CD14-positive monocyte (primary cell): ENCODE measurements around the gene C12orf42. TPM values are rescaled to one million over a fixed set of nuclear protein-coding genes. Genes with fewer than 3 reads are reported as not detected.

Experiments
- DNase-seq, 3 donors: peaks; one replicate each; pipeline ENCODE4 v3.0.0-alpha.2; 2011 to 2022
- H2AFZ ChIP-seq: 2 replicates; pipeline ENCODE4 v1.6.0; 2012; ENCODE audit warnings: mild to moderate bottlenecking, low read depth, low read length, inconsistent platforms; ENCODE audit not compliant: insufficient read depth, poor library complexity, severe bottlenecking
- H3K27ac ChIP-seq, 2 donors: 1 replicate in 1 of 2; 2 replicates in 1 of 2; pipeline ENCODE4 v1.5.1; 2012 to 2013; ENCODE audit warnings: low read length in 2 of 2, control low read depth in 1 of 2, inconsistent platforms in 1 of 2, low read depth in 1 of 2, mild to moderate bottlenecking in 1 of 2
- H3K27me3 ChIP-seq, 2 donors: one replicate each; pipeline versions ENCODE4 v1.6.0 to v1.6.1; 2011 to 2013; ENCODE audit warnings: low read length in 2 of 2; ENCODE audit not compliant: control insufficient read depth in 2 of 2, insufficient read depth in 2 of 2
- H3K36me3 ChIP-seq, 2 donors: replicated peaks in 1 of 2; 1 replicate in 1 of 2; 2 replicates in 1 of 2; pipeline versions ENCODE4 v1.5.1 to v1.6.1; 2012 to 2013; ENCODE audit warnings: low read length in 2 of 2, control low read depth in 1 of 2, inconsistent platforms in 1 of 2, mild to moderate bottlenecking in 1 of 2; ENCODE audit not compliant: insufficient read depth in 2 of 2, control insufficient read depth in 1 of 2
- H3K4me1 ChIP-seq, 2 donors: 1 replicate in 1 of 2; 2 replicates in 1 of 2; pipeline versions ENCODE4 v1.5.1 to v1.6.1; 2012 to 2013; ENCODE audit warnings: low read length in 2 of 2, control low read depth in 1 of 2, inconsistent platforms in 1 of 2, mild to moderate bottlenecking in 1 of 2, moderate library complexity in 1 of 2; ENCODE audit not compliant: insufficient read depth in 2 of 2, control insufficient read depth in 1 of 2
- H3K4me2 ChIP-seq: replicated peaks from 2 replicates; pipeline ENCODE3; 2012; ENCODE audit warnings: low read length, moderate library complexity, mild to moderate bottlenecking; ENCODE audit not compliant: poor library complexity, severe bottlenecking; ENCODE audit errors: extremely low read depth
- H3K4me3 ChIP-seq, 3 experiments: fragments of 200-600 bp in 1 of 3; sonication (generic) in 1 of 3; replicated peaks in 1 of 3; 1 replicate in 2 of 3; 2 replicates in 1 of 3; pipeline ENCODE4 v1.5.1; 2011 to 2013; ENCODE audit warnings: low read length in 3 of 3, mild to moderate bottlenecking in 3 of 3, control low read depth in 2 of 3, low read depth in 2 of 3, inconsistent platforms in 1 of 3, moderate library complexity in 1 of 3
- H3K79me2 ChIP-seq: 2 replicates; pipeline ENCODE4 v1.6.0; 2012; ENCODE audit warnings: mild to moderate bottlenecking, control low read depth, inconsistent platforms, low read length, moderate library complexity; ENCODE audit not compliant: insufficient read depth
- H3K9ac ChIP-seq: 2 replicates; pipeline ENCODE4 v1.6.0; 2017; ENCODE audit warnings: low read length, mild to moderate bottlenecking; ENCODE audit not compliant: insufficient read depth, poor library complexity, severe bottlenecking
- H3K9me3 ChIP-seq, 2 donors: replicated peaks in 1 of 2; 1 replicate in 1 of 2; 2 replicates in 1 of 2; pipeline versions ENCODE4 v1.5.1 to v1.6.1; 2012 to 2013; ENCODE audit warnings: low read length in 2 of 2, control low read depth in 1 of 2; ENCODE audit not compliant: control insufficient read depth in 1 of 2, insufficient read depth in 1 of 2
- H4K20me1 ChIP-seq: 2 replicates; pipeline ENCODE4 v1.6.0; 2012; ENCODE audit warnings: mild to moderate bottlenecking, low read length, control low read depth, moderate library complexity; ENCODE audit not compliant: insufficient read depth
- H3K27ac Mint-ChIP-seq, 7 donors: one replicate each; pipeline ENCODE4 v1.8.0; 2020; ENCODE audit warnings: mild to moderate bottlenecking in 7 of 7, mixed read lengths in 7 of 7, moderate library complexity in 6 of 7, inconsistent platforms in 2 of 7
- H3K27me3 Mint-ChIP-seq, 3 donors: one replicate each; pipeline ENCODE4 v1.8.0; 2021 to 2022; ENCODE audit warnings: low read depth in 3 of 3, mild to moderate bottlenecking in 3 of 3, mixed read lengths in 3 of 3, moderate library complexity in 3 of 3, inconsistent platforms in 1 of 3
- H3K36me3 Mint-ChIP-seq, 2 donors: one replicate each; pipeline ENCODE4 v1.8.0; 2020; ENCODE audit warnings: mixed read lengths in 2 of 2, inconsistent platforms in 1 of 2, mild to moderate bottlenecking in 1 of 2
- H3K4me1 Mint-ChIP-seq: one replicate; pipeline ENCODE4 v1.8.0; 2020; ENCODE audit warnings: mild to moderate bottlenecking, mixed read lengths
- H3K4me3 Mint-ChIP-seq, 2 donors: one replicate each; pipeline ENCODE4 v1.8.0; 2020; ENCODE audit warnings: mild to moderate bottlenecking in 2 of 2, mixed read lengths in 2 of 2, moderate library complexity in 1 of 2
- H3K9me3 Mint-ChIP-seq, 7 donors: one replicate each; pipeline ENCODE4 v1.8.0; 2020 to 2022; ENCODE audit warnings: mixed read lengths in 7 of 7, mild to moderate bottlenecking in 6 of 7, moderate library complexity in 6 of 7, inconsistent platforms in 2 of 7
- WGBS: methylation state at CpG from one replicate; pipeline ENCODE4 v1.1.5; 2013; ENCODE audit warnings: missing lambda C conversion rate; ENCODE audit not compliant: insufficient coverage; 5-methylcytosine and 5-hydroxymethylcytosine counted together
- intact Hi-C, 2 donors: fragments of 100-400 bp; cut with micrococcal nuclease; formaldehyde crosslinking; loops; one replicate each; pipeline versions ENCODE4 v1.15.0 to v1.15.1; 2023
- polyA plus RNA-seq, 3 donors: library from polyadenylated mRNA; depleted of rRNA in 1 of 3; unstranded in 2 of 3; stranded (reverse) in 1 of 3; fragments of 300-500 nt in 2 of 3; fragments of >200 nt in 1 of 3; fragmentation: Illumina TruSeq in 2 of 3; gene quantifications; 1 replicate in 2 of 3; 2 replicates in 1 of 3; pipeline ENCODE4 v1.2.3, GENCODE V29; 2012 to 2021
- TF ChIP-seq, protein P1 (sequence below): fragments of 200-600 bp; IDR thresholded peaks from one replicate; pipeline ENCODE4 v1.8.0; 2022; ENCODE audit warnings: antibody characterized with exemption, mild to moderate bottlenecking

The C12orf42 gene
- polyA plus RNA-seq, 3 donors = not detected

DNA sequence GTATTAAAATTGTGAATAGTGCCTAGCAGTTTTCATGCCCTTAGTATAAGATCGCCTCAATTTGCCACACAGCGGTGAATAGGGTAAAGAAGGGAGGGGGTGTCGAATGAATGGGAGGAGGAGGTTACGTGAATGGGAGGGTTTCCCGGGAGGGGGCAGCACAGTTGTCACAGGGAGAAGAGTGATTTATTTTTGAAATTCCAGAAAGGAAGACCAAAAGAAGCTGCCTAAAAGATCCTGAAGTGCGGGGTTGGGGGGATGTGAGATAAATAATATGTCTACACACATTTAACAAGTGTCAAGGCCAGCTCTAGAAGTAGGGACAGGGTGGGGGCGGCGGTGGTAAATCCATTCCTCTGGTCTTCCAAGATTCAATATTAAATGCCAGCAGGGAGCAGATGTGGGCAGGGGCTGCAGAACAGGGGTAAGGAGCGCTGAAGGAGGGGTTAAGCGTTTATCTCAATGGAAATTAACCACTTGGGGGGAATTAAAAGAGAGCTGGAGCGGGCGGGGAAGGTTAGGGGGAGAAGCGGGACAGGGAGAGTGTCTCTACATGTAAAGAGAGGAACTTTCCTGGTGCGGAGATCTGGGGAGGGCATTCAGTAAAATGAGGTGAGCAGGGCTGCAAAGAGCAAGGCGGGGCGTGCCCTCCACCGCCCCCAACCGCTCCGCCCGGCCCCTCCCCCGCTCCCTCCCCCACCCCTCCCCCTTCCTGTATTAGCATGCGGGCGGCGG is 867 bp downstream of the C12orf42 start:
- Histone ChIP-seq H4K20me1 (no peaks in the 10 kb centered on the region), H3K4me2 (no peak overlapping the region), H3K27ac (no peak overlapping the region), H3K4me1 (no peaks in the 10 kb centered on the region), H3K79me2 (no peaks in the 10 kb centered on the region), H3K27me3 (peaks cover 32 to 43% of the 10 kb centered on the region in 2 donors), H3K36me3 (no peaks in the 10 kb centered on the region), H3K4me3 (no peak overlapping the region), H3K9ac (no peak overlapping the region), H3K9me3 (peaks cover 0 to 14% of the 10 kb centered on the region in 2 donors), H2AFZ (no peak overlapping the region)
- intact Hi-C loops = no loop called here
- Mint-ChIP-seq H3K27ac (no peak overlapping the region), H3K36me3 (peaks cover 0 to 3% of the 10 kb centered on the region in 2 donors), H3K4me1 (no peaks in the 10 kb centered on the region), H3K4me3 (peak overlapping the region; percentile 52 to 74), H3K9me3 (peaks cover 0 to 13% (median 7%) of the 10 kb centered on the region in 7 donors), H3K27me3 (peaks cover 42 to 58% (median 48%) of the 10 kb centered on the region in 3 donors)
- TF ChIP-seq, protein P1, sequence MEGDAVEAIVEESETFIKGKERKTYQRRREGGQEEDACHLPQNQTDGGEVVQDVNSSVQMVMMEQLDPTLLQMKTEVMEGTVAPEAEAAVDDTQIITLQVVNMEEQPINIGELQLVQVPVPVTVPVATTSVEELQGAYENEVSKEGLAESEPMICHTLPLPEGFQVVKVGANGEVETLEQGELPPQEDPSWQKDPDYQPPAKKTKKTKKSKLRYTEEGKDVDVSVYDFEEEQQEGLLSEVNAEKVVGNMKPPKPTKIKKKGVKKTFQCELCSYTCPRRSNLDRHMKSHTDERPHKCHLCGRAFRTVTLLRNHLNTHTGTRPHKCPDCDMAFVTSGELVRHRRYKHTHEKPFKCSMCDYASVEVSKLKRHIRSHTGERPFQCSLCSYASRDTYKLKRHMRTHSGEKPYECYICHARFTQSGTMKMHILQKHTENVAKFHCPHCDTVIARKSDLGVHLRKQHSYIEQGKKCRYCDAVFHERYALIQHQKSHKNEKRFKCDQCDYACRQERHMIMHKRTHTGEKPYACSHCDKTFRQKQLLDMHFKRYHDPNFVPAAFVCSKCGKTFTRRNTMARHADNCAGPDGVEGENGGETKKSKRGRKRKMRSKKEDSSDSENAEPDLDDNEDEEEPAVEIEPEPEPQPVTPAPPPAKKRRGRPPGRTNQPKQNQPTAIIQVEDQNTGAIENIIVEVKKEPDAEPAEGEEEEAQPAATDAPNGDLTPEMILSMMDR = no peak
- WGBS = 22% methylated on average over 7 of the region's 24 CpGs
- DNase-seq = no peak

DNA sequence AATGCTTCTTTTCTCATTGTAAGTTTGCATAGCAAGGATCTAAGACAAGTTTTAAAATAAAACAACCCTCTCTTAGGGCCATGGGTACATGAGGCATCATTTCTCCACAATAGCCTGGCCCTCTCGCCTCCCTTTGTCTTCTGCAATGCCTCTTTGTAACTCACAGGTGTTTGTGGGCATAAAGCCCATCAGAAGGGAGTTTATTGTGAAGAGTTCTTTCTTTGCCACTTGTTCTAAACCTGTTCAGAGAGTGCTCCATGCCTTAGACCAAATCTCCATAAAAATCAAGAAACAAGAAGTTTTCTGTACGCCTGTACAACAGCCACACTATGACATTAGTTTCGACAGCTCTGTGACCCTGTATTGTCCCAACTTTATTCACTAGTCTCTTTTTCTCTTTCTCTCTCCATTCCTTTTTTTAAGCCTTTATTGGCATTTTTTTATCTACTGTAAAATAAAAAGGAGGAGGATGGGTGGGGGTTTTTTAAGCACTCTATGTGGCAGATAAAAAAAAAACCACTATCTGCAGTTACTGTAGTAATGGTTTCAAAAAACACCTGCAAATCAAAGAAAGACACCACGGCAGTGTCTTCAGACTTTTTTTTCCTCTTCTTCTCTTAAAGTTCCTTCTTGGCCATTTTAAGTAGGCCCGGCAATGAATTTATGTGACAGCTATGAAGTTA is 1.6 kb downstream of the C12orf42 start:
- Histone ChIP-seq H3K27ac (no peak overlapping the region), H3K4me3 (no peak overlapping the region), H3K9me3 (peaks cover 4 to 14% of the 10 kb centered on the region in 2 donors), H3K9ac (no peak overlapping the region), H3K4me2 (no peak overlapping the region), H3K4me1 (no peaks in the 10 kb centered on the region), H3K36me3 (no peaks in the 10 kb centered on the region), H2AFZ (no peak overlapping the region), H4K20me1 (no peaks in the 10 kb centered on the region), H3K27me3 (peaks cover 32 to 43% of the 10 kb centered on the region in 2 donors), H3K79me2 (no peaks in the 10 kb centered on the region)
- Mint-ChIP-seq H3K36me3 (peaks cover 0 to 3% of the 10 kb centered on the region in 2 donors), H3K27me3 (peaks cover 42 to 56% (median 45%) of the 10 kb centered on the region in 3 donors), H3K4me3 (peak overlapping the region in 1 of 2 donors; percentile 74), H3K9me3 (peaks cover 0 to 17% (median 9%) of the 10 kb centered on the region in 7 donors), H3K4me1 (no peaks in the 10 kb centered on the region), H3K27ac (no peak overlapping the region)
- intact Hi-C loops = no loop called here
- no peak for DNase-seq
- 0% methylated on average over 1 of the region's 5 CpGs for WGBS
- TF ChIP-seq, protein P1 = no peak
